Neuron (in vitro differentiated cells): ENCODE data around the gene LINGO3.

Source experiments
- H2AFZ ChIP-seq: one replicate; pipeline ENCODE4 v1.6.1; 2013; ENCODE audit warnings: low read depth, mild to moderate bottlenecking, inconsistent platforms, low read length, moderate library complexity
- H3K27me3 ChIP-seq: one replicate; pipeline ENCODE4 v1.6.1; 2013; ENCODE audit warnings: low read length; ENCODE audit not compliant: insufficient read depth
- H3K36me3 ChIP-seq: one replicate; pipeline ENCODE4 v1.6.1; 2013; ENCODE audit warnings: low read length; ENCODE audit not compliant: insufficient read depth
- H3K4me1 ChIP-seq: one replicate; pipeline ENCODE4 v1.6.1; 2013; ENCODE audit warnings: low read length; ENCODE audit not compliant: insufficient read depth
- H3K4me3 ChIP-seq: 2 replicates; pipeline ENCODE4 v1.5.1; 2013; ENCODE audit warnings: mild to moderate bottlenecking, low read length, moderate library complexity
- H3K9me3 ChIP-seq: one replicate; pipeline ENCODE4 v1.6.1; 2013; ENCODE audit warnings: low read length

LINGO3 gene

DNA sequence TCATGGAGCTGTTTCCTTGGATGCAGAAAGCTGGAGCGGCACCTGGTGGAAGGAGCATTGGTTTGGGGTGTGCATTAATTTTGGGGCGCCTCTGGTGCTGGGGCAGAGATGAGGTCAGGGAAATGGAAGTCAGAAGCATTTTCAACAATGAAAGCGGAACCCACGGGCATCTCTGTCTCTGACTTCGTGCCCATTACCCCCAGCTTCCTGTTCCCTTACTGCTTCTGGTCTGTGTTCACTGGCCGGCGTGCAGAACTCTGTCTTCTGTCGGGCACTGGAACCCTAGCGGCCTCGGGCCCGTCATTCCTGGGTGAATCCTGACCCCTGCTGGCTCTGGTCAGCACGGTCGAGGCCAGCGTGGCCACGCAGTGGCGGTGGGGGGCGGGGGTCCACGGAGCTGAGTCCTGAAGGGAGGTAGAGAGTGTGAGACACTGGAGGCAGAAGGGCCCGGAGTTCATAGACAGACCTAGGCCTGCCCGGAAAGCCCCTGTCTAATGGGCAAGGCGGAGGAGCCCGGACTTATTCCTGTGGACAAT, 7.9 kb upstream of the LINGO3 start:
- no peak overlapping the region for H3K4me3 ChIP-seq
- H3K9me3 ChIP-seq, result no peaks in the 10 kb centered on the region
- no peaks in the 10 kb centered on the region for H3K27me3 ChIP-seq
- H2AFZ ChIP-seq, result no peak overlapping the region
- peaks cover 12% of the 10 kb centered on the region for H3K4me1 ChIP-seq
- H3K36me3 ChIP-seq, result no peaks in the 10 kb centered on the region

DNA sequence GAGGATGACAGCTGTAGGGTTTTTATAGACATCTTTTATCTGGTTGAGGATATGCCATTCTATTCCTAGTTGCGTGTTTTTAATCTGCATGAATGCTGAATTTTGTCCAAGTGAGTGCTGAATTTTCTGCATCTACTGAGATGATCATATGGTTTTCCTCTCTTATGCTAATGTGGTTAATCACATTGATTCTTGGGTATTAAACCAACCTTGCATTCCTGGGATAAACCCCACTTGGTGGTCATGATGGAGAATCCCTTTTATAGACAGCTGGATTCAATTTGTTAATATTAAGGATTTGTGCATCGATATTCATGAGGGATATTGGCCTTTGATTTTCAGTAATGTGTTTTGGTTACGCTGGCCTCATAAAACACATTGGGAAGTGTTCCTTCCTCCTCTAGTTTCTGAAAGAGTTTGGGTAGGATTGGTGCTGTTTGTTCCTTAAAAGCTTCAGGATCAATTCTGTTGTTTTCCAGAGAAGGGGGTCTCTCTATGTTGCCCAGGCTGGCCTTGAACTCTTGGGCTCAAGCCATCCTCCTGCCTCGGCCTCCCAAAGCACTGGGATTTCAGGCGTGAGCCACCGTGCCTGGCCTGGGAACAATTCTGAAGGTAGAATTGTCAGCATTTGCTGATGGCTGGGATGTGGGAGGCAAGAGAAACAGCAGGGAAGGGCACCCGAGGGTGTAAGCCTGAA, 7.3 kb upstream of the LINGO3 start:
- Histone ChIP-seq H3K4me3 (no peak overlapping the region), H3K36me3 (no peaks in the 10 kb centered on the region)

DNA sequence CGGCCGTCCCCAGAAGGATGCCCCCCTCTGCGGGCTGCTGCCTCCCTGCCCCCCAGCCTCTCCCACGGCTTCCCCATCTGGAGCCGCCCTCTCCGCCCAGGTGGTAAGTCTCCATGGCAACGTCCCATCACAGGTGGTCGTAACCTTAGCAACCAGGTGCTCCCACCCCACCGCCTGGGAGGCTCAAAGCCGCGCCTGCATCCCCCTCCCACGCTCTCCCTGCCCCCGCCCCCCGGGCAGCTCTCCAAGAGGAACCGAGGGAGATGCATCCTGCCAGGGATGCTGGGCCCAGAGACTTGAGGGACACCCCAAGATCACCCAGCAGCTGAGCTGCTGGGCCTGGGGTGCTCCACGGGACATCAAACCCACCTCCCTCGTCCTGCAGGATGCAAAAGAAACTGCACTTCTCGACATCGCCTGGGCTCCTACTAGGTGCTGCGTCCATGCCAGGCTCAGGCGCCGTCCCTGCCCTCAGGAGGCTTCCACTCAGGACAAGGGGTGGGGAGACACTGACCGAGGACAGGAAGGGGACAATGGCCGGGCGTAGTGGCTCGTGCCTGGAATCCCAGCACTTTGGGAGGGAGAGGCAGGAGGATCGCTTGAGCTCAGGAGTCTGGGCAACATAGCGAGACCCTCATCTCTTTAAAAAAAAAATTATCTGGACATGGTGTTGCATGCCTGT, 5.0 kb upstream of the LINGO3 start:
- Histone ChIP-seq H3K27me3 (peaks cover 19% of the 10 kb centered on the region), H3K4me3 (no peak overlapping the region), H3K36me3 (no peaks in the 10 kb centered on the region), H3K9me3 (no peaks in the 10 kb centered on the region), H3K4me1 (peaks cover 6% of the 10 kb centered on the region), H2AFZ (no peak overlapping the region)

More for the DNA sequence above, 7.3 kb upstream of the LINGO3 start:
- peaks cover 12% of the 10 kb centered on the region for H3K4me1 ChIP-seq
- H3K27me3 ChIP-seq, result peaks cover 2% of the 10 kb centered on the region
- H2AFZ ChIP-seq, result no peak overlapping the region
- H3K9me3 ChIP-seq, result no peaks in the 10 kb centered on the region

DNA sequence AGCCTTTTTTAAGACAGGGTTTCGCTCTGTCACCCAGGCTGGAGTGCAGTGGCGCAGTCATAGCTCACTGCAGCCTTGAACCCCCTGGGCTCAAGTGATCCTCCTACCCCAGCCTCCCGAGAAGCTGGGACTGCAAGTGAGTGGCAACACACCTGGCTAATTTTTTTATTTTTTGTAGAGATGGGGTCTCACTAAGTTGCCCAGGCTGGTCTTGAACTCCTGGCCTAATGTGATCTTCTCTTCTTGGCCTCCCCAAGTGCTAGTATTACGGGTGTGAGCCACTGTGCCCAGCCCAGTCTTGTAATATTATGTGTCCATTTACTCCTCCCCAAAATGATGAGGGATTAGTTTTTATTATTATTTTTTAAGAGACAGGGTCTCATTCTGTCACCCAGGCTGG, 3.1 kb upstream of the LINGO3 start:
- H3K4me3 ChIP-seq, result no peak overlapping the region
- H3K27me3 ChIP-seq, result peaks cover 34% of the 10 kb centered on the region
- H3K36me3 ChIP-seq, result no peaks in the 10 kb centered on the region

DNA sequence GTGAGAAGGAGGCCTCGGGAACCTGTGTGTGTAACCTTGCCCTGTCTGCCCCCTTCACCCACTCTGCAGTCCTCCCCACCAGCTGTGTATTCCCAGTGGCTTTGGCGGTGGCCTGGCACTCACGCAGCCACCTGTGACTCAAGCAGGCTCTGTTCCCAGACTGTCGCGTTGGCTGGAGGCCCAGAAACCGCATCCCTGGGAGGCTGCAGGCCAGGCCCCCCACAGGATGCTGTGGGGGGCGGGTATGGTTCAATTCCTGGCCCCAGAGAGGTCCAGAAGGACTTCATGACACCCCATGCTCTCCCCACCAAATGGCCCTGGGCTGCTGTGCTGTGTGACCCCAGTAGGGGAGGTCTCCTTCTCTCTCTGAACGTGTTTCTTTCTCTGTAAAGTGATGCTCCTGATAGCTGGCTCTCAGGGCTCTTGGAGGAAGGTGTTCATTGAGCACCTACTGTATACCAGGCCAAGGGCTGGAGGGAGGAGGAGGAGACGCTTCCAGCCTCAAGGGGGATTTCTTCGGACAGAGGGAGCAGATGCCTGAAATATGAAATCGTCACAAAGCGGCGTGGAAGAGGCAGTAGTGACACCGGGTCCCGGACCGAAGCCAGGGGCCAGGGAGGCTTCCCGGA, 1.9 kb upstream of the LINGO3 start:
- no peaks in the 10 kb centered on the region for H3K36me3 ChIP-seq
- peaks cover 43% of the 10 kb centered on the region for H3K27me3 ChIP-seq
- no peak overlapping the region for H3K4me3 ChIP-seq
- no peaks in the 10 kb centered on the region for H3K9me3 ChIP-seq
- H2AFZ ChIP-seq, result no peak overlapping the region
- H3K4me1 ChIP-seq, result no peaks in the 10 kb centered on the region

More for the DNA sequence above, 3.1 kb upstream of the LINGO3 start:
- no peaks in the 10 kb centered on the region for H3K9me3 ChIP-seq
- no peak overlapping the region for H2AFZ ChIP-seq
- no peaks in the 10 kb centered on the region for H3K4me1 ChIP-seq

DNA sequence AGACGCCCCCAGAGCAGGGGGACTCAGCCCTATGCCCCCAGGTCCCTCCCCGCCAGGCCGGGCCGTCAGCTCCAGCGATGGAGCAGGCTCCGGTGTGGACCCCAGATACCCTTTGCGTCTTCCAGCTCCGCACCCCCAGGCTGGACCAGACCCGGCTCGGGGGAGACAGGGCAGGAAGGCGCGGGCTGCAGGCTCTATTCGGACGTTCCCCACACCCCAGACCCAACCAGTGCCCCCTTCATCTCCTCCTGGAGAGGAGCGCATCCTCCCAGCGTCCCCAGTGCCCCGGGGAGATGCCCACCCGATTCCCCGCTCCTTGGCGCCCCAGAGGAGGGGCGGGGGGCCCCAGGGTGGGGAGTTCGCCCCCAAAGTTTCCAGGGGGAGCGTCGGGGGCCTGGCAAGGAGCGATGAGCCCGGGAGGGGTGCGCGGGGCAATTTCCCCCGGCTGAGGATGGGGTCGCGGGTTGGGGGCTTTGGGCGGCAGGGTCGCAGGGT, 389 bp downstream of the LINGO3 start:
- Histone ChIP-seq H3K9me3 (no peaks in the 10 kb centered on the region), H2AFZ (no peak overlapping the region), H3K36me3 (no peaks in the 10 kb centered on the region), H3K4me1 (peaks cover 7% of the 10 kb centered on the region), H3K4me3 (no peak overlapping the region), H3K27me3 (peaks cover 43% of the 10 kb centered on the region)

DNA sequence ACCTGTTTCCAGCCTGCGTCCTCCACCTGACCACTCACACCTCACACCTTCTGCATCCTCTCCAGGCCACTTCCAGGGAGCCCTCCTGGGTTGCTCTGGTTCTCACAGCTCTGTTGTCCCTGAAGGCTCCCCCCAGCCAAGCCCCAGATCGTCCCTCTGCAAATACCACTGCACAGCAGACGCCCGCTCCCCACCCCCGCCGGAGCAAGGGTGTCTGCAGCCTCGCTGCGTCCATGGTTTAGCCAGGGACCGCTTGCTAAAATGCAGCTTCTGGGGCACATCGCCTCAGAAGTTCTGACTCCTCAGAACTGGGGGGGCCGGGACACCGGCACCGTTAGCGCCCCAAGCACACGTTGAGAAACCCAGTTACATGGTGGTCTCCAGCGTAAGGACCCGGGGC, 983 bp downstream of the LINGO3 start:
- H3K27me3 ChIP-seq, result peaks cover 43% of the 10 kb centered on the region
- H3K9me3 ChIP-seq, result no peaks in the 10 kb centered on the region
- H3K36me3 ChIP-seq, result no peaks in the 10 kb centered on the region
- no peak overlapping the region for H2AFZ ChIP-seq
- H3K4me1 ChIP-seq, result peaks cover 13% of the 10 kb centered on the region
- H3K4me3 ChIP-seq, result no peak overlapping the region

DNA sequence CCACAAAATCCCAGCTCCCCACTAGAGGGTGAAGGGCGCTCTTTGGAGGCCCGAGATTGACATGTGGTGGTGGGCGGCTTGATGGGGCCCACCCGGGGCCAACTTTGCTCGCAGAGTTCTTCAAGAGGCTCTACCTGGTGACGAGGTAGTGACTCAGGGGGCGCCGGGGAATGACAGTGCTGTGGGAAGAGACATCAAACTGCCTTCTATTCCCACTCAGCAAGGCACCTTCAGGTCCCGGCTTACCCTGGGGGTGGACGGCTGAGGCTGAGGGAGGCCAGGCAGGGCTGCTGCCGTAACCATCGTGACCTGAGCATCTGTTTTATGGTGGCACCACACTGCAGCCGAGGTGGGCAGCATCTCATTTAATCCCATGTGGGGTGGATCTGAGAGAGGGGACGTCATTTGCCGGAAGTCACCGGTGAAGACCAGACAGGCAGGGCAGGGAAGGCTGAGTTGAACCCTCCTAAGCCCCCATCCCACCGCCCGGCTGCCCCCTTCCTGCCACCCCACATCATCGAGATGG, 1.6 kb downstream of the LINGO3 start:
- Histone ChIP-seq H3K27me3 (peaks cover 43% of the 10 kb centered on the region), H3K9me3 (no peaks in the 10 kb centered on the region)

DNA sequence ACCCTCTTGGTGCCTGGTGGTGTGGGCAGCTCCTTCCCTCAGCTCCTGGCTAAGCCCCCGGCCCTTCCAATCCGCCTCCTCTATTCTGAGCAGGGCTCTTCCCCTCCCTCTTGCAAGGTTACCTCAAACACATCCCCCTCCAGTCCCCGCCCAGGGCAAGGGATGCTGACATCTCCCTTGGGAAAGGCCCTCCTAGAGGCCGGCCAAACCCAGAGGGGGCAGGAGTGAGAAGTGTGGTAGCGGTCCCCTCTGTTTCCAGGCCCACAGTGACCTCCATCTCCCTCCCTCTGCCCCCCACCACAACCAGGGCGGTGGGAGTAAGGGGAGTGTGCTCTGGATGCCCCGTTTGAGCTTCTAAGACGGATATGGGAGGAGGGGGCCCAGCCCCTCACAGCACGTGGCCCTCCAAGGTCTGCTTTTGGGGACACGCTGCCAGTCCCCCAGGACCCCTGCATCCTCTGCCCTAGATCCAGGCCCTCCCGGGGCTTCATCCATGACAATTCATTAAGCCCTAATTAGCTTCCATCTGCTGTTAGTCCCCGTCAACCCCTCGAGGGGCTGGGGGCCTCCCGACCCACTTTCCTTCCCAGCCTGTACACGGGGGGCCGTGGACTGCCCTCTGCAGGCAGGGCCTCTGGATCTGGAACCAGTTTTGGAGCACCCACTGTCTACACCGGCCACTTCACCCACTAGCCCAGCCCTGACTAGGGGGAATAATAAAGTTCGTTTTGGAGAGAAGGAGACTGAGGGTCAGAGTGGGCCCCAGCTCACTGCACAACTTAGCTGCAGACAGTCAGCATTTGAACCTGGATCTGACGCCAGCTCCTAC, 2.3 kb downstream of the LINGO3 start:
- Histone ChIP-seq H3K9me3 (no peaks in the 10 kb centered on the region), H3K36me3 (no peaks in the 10 kb centered on the region), H3K27me3 (peaks cover 43% of the 10 kb centered on the region), H3K4me1 (peaks cover 14% of the 10 kb centered on the region), H2AFZ (no peak overlapping the region), H3K4me3 (no peak overlapping the region)

More for the DNA sequence above, 1.6 kb downstream of the LINGO3 start:
- no peak overlapping the region for H2AFZ ChIP-seq
- H3K36me3 ChIP-seq, result no peaks in the 10 kb centered on the region
- H3K4me1 ChIP-seq, result peaks cover 14% of the 10 kb centered on the region
- H3K4me3 ChIP-seq, result no peak overlapping the region

DNA sequence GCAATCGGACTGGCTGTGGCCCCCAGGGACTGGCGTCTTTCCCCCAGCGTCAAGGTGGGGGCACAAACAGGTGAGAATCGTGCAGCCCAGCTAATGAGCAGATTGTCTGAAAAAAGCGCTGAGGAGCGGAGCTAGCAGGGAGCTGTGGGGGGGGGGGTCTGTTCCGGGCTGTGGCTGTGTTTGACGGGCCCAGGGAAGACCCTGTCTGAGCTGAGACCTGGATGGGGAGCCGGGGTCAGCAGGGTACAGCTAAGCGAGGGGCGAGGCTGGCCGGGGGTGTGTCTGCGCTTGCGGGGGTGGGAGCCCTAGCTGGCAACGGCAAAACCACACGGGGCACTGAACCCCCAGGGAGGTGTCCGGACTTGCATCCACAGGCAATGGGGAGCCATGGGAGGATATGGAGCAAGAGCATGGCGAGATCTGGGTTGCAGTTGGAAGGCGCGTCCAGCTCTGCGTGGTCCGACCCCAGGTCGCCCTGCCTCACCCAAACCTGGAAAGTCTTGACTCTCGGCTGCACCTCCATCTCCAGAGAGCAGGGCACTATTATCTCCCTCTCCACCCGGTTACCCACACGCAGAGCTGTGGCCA, 4.6 kb downstream of the LINGO3 start:
- no peak overlapping the region for H2AFZ ChIP-seq
- H3K9me3 ChIP-seq, result no peaks in the 10 kb centered on the region
- no peaks in the 10 kb centered on the region for H3K36me3 ChIP-seq
- no peak overlapping the region for H3K4me3 ChIP-seq
- H3K27me3 ChIP-seq, result peaks cover 27% of the 10 kb centered on the region
- H3K4me1 ChIP-seq, result peaks cover 14% of the 10 kb centered on the region

DNA sequence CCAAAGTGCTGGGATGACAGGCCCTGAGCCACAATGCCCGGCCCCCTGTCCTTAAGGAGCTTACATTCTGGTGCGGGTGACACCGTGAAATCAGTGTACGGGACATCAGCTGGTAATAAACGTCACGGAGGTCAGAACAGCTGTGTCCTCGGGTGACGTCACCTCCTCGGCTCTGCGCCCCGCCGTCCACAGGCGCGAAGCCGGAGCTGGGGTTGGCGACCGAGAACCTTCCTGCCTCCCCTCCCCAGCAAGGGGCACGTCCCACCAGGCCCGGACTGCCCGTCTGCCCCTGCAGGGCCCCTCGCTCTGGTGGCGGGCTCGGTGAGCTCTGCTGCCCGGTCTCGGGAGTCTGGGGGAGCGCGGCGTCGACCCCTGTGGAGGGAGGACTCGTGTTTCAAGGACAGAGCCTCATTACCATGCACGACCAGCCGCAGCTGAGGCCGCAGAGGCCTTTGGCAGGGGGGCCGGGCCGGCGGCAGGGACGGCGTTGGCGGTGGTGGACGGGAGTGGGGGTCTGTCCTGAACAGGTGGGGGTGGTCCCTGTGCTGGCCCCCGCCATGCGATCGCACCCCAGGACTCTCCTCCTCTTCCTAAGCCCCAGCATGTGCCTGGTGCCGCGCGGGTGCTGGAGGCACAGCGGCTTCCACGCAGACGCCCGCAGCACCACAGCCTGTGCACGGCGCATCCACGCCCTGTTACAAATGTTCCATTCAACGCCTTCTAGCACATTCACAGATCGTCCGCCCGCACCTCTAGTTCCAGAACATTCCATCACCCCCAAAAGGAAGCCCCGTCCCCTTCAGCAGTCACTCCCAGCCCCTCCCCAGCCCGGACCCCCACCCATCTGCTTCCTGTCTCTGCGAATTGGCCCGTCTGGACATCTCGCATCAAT, 5.4 kb downstream of the LINGO3 start:
- Histone ChIP-seq H3K4me1 (peaks cover 14% of the 10 kb centered on the region), H3K9me3 (no peaks in the 10 kb centered on the region), H3K4me3 (peak overlapping the region; percentile 18), H2AFZ (peak overlapping the region; percentile 14), H3K27me3 (peaks cover 22% of the 10 kb centered on the region), H3K36me3 (no peaks in the 10 kb centered on the region)
